ENCODE measurements around the gene ZNF66.

Gene ZNF66

DNA sequence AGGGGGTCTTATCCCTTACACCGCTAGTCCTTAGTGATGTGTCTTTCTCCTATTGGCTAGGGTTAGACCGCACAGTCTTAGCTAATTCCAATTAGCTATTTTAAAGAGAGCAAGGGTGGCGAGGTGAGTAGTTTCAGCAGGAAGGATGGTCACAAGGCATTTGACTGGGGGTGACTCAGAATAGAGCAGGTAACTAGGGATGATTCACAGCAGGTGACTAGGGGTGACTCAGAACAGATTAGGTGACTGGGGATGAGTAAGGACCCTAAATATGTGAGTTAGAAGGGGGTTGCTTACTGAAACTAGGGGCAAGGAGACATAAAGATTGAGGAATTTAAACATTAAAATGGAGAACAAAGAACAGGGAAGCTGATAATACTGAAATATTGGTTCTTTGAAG lies 64.3 kb downstream of the ZNF66 start:
- Histone ChIP-seq H3K27ac (ENCODE audit: poor library complexity, severe bottlenecking) (no peak overlapping the region), H3K36me3 (ENCODE audit: low read depth) (no peaks in the 10 kb centered on the region), H3K9me3 (ENCODE audit: severe bottlenecking) (peaks cover 11% of the 10 kb centered on the region), H3K27me3 (ENCODE audit: insufficient read depth, poor library complexity, severe bottlenecking) (no peaks in the 10 kb centered on the region), H3K4me1 (ENCODE audit: insufficient read depth, poor library complexity, severe bottlenecking) (no peaks in the 10 kb centered on the region), H3K4me3 (ENCODE audit: severe bottlenecking) (no peak overlapping the region)
- ATAC-seq (ENCODE audit: low read depth) (no peak), DNase-seq (ENCODE audit: low spot score) (no peak)
- TF ChIP-seq, protein P1, sequence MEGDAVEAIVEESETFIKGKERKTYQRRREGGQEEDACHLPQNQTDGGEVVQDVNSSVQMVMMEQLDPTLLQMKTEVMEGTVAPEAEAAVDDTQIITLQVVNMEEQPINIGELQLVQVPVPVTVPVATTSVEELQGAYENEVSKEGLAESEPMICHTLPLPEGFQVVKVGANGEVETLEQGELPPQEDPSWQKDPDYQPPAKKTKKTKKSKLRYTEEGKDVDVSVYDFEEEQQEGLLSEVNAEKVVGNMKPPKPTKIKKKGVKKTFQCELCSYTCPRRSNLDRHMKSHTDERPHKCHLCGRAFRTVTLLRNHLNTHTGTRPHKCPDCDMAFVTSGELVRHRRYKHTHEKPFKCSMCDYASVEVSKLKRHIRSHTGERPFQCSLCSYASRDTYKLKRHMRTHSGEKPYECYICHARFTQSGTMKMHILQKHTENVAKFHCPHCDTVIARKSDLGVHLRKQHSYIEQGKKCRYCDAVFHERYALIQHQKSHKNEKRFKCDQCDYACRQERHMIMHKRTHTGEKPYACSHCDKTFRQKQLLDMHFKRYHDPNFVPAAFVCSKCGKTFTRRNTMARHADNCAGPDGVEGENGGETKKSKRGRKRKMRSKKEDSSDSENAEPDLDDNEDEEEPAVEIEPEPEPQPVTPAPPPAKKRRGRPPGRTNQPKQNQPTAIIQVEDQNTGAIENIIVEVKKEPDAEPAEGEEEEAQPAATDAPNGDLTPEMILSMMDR (IDR thresholded peaks at IDR 0.05; ENCODE audit: poor library complexity, severe bottlenecking), result no peak

Measured in RWPE2 (cell line).